HG03060 (cell line): ENCODE results near the gene CD226.
A peak's percentile ranks its signal among the peaks of the same experiment; 100 is the strongest.
"Not testable (repeated sequence)": the region's sequence is repeated elsewhere in the genome, so short reads cannot be mapped to it uniquely, and the experiment has no call there.

ENCODE experiments used
- ATAC-seq: cut with Tn5 transposase; IDR thresholded peaks from one replicate; pipeline ENCODE4 v1.9.1; 2021; ENCODE audit warnings: low read depth, moderate number of reproducible peaks; ENCODE audit not compliant: unreplicated experiment

The CD226 gene

GRCh38 chr18:69956665-69957620 is 9.3 kb upstream of the CD226 start:
- ATAC-seq: no peak

GRCh38 chr18:69956057-69956456 is 8.4 kb upstream of the CD226 start:
- no peak for ATAC-seq

- ATAC-seq: no peak
Observed at GRCh38 chr18:69954719-69955480, 7.2 kb upstream of the CD226 start.

GRCh38 chr18:69953191-69953590 is 5.5 kb upstream of the CD226 start:
- ATAC-seq: no peak

GRCh38 chr18:69951182-69951581 is 3.5 kb upstream of the CD226 start:
- no peak for ATAC-seq

- ATAC-seq: no peak
Observed at GRCh38 chr18:69949538-69949936, 1.9 kb upstream of the CD226 start.

- ATAC-seq: peak; percentile 72
Observed at GRCh38 chr18:69948919-69949537, 1.4 kb upstream of the CD226 start.

GRCh38 chr18:69948256-69948655 is 583 bp upstream of the CD226 start:
- no peak for ATAC-seq

- ATAC-seq: no peak
Observed at GRCh38 chr18:69946608-69947155, 991 bp downstream of the CD226 start.

GRCh38 chr18:69945220-69946114 is 2.2 kb downstream of the CD226 start:
- ATAC-seq: no peak

- ATAC-seq: no peak
Observed at GRCh38 chr18:69944436-69944835, 3.2 kb downstream of the CD226 start.

GRCh38 chr18:69943021-69943420 is 4.7 kb downstream of the CD226 start:
- no peak for ATAC-seq

- ATAC-seq: no peak
Observed at GRCh38 chr18:69941183-69941582, 6.5 kb downstream of the CD226 start.

- ATAC-seq: not testable (repeated sequence)
Observed at GRCh38 chr18:69939812-69940211, 7.9 kb downstream of the CD226 start.

- ATAC-seq: no peak
Observed at GRCh38 chr18:69936191-69936558, 11.5 kb downstream of the CD226 start.

- peak; percentile 94 for ATAC-seq
Observed at GRCh38 chr18:69935319-69936190, 12.1 kb downstream of the CD226 start.

GRCh38 chr18:69934601-69935265 is 12.9 kb downstream of the CD226 start:
- no peak for ATAC-seq

GRCh38 chr18:69929041-69929774 is 18.5 kb downstream of the CD226 start:
- no peak for ATAC-seq
